Measurements from ENCODE around the gene LLGL2.

LLGL2 gene

GRCh38 chr17:75524269-75524969, 1.1 kb upstream of the LLGL2 start:
- Histone ChIP-seq H3F3A (ENCODE audit: control insufficient read depth, insufficient read depth) (peaks cover 8% of the 10 kb centered on the region), H3K4me1 (ENCODE audit: control insufficient read depth, low read length) (peaks cover 18% of the 10 kb centered on the region), H3K27me3 (ENCODE audit: control insufficient read depth, low read length) (peaks cover 16% of the 10 kb centered on the region), H3K4me3 (ENCODE audit: low read length) (peak overlapping the region; percentile 89), H3K9me2 (replicated peaks; ENCODE audit: control insufficient read depth, low read length) (no peaks in the 10 kb centered on the region), H3K79me2 (ENCODE audit: control insufficient read depth, low read length) (no peaks in the 10 kb centered on the region), H4K20me1 (ENCODE audit: control insufficient read depth, insufficient read depth, low read depth, low read length) (no peaks in the 10 kb centered on the region), H3K27ac (ENCODE audit: low read depth, low read length) (no peak overlapping the region), H3K36me3 (ENCODE audit: control insufficient read depth, low read length) (peaks cover 28% of the 10 kb centered on the region), H3K9me3 (ENCODE audit: control insufficient read depth, insufficient read depth, low read length) (no peaks in the 10 kb centered on the region), H3K4me2 (ENCODE audit: low read length) (peak overlapping the region; percentile 92)
- TF ChIP-seq CTCF (IDR thresholded peaks at IDR 0.05; ENCODE audit: low read depth, low read length, poor library complexity, severe bottlenecking) (no peak), EZH2phosphoT487 (IDR thresholded peaks at IDR 0.05; ENCODE audit: borderline replicate concordance, low read length) (no peak)

- peaks cover 18% of the 10 kb centered on the region for H3K4me1 ChIP-seq (ENCODE audit: control insufficient read depth, low read length)
- peaks cover 25% of the 10 kb centered on the region for H3K36me3 ChIP-seq (ENCODE audit: control insufficient read depth, low read length)
- TF ChIP-seq CTCF (IDR thresholded peaks at IDR 0.05; ENCODE audit: low read depth, low read length, poor library complexity, severe bottlenecking) (no peak), EZH2phosphoT487 (IDR thresholded peaks at IDR 0.05; ENCODE audit: borderline replicate concordance, low read length) (no peak)
- H3K27ac ChIP-seq (ENCODE audit: low read depth, low read length), result no peak overlapping the region
- peak overlapping the region; percentile 75 for H3K4me3 ChIP-seq (ENCODE audit: low read length)
- peaks cover 8% of the 10 kb centered on the region for H3F3A ChIP-seq (ENCODE audit: control insufficient read depth, insufficient read depth)
- H3K9me2 ChIP-seq (replicated peaks; ENCODE audit: control insufficient read depth, low read length), result no peaks in the 10 kb centered on the region
- no peaks in the 10 kb centered on the region for H3K79me2 ChIP-seq (ENCODE audit: control insufficient read depth, low read length)
- peaks cover 16% of the 10 kb centered on the region for H3K27me3 ChIP-seq (ENCODE audit: control insufficient read depth, low read length)
- no peaks in the 10 kb centered on the region for H3K9me3 ChIP-seq (ENCODE audit: control insufficient read depth, insufficient read depth, low read length)
- peak overlapping the region; percentile 82 for H3K4me2 ChIP-seq (ENCODE audit: low read length)
- no peaks in the 10 kb centered on the region for H4K20me1 ChIP-seq (ENCODE audit: control insufficient read depth, insufficient read depth, low read depth, low read length)
Observed at GRCh38 chr17:75525806-75526554, 483 bp downstream of the LLGL2 start.

GRCh38 chr17:75526555-75527270, 1.2 kb downstream of the LLGL2 start:
- Histone ChIP-seq H3K9me2 (replicated peaks; ENCODE audit: control insufficient read depth, low read length) (no peaks in the 10 kb centered on the region), H3K4me2 (ENCODE audit: low read length) (peak overlapping the region; percentile 82), H3K9me3 (ENCODE audit: control insufficient read depth, insufficient read depth, low read length) (no peaks in the 10 kb centered on the region), H3K27me3 (ENCODE audit: control insufficient read depth, low read length) (peaks cover 16% of the 10 kb centered on the region), H3K79me2 (ENCODE audit: control insufficient read depth, low read length) (no peaks in the 10 kb centered on the region), H3F3A (ENCODE audit: control insufficient read depth, insufficient read depth) (peaks cover 8% of the 10 kb centered on the region), H3K4me1 (ENCODE audit: control insufficient read depth, low read length) (peaks cover 18% of the 10 kb centered on the region), H3K27ac (ENCODE audit: low read depth, low read length) (no peak overlapping the region), H3K4me3 (ENCODE audit: low read length) (peak overlapping the region; percentile 75; the same call in 1 of the 2 replicates), H4K20me1 (ENCODE audit: control insufficient read depth, insufficient read depth, low read depth, low read length) (no peaks in the 10 kb centered on the region), H3K36me3 (ENCODE audit: control insufficient read depth, low read length) (peaks cover 22% of the 10 kb centered on the region)
- no peak for TF ChIP-seq EZH2phosphoT487 (IDR thresholded peaks at IDR 0.05; ENCODE audit: borderline replicate concordance, low read length)
- TF ChIP-seq CTCF (IDR thresholded peaks at IDR 0.05; ENCODE audit: low read depth, low read length, poor library complexity, severe bottlenecking), result no peak
